Fibroblast of villous mesenchyme (primary cell): ENCODE data around the gene ADCY9. TPM values are rescaled to one million over a fixed set of nuclear protein-coding genes. Genes with fewer than 3 reads are reported as not detected.
"Not testable (repeated sequence)": the region's sequence is repeated elsewhere in the genome, so short reads cannot be mapped to it uniquely, and the experiment has no call there.

Experiments
- DNase-seq: peaks from one replicate; pipeline ENCODE4 v3.0.0-alpha.2; 2010; ENCODE audit warnings: low read depth
- H3K4me3 ChIP-seq: 2 replicates; pipeline ENCODE4 v1.5.1; 2011; ENCODE audit warnings: low read depth, mild to moderate bottlenecking, low read length
- total RNA-seq: library from RNA; depleted of rRNA; stranded (reverse); fragments of >200 nt; gene quantifications from 2 replicates; pipeline ENCODE4 v1.2.3, GENCODE V29; 2012
- TF ChIP-seq, protein P1 (sequence below): IDR thresholded peaks from 2 replicates; pipeline ENCODE4 v1.5.1; 2012; ENCODE audit warnings: low read depth, mild to moderate bottlenecking, low read length; ENCODE audit not compliant: insufficient read depth

The ADCY9 gene
- total RNA-seq, 1 donor: 38.0 TPM

DNA sequence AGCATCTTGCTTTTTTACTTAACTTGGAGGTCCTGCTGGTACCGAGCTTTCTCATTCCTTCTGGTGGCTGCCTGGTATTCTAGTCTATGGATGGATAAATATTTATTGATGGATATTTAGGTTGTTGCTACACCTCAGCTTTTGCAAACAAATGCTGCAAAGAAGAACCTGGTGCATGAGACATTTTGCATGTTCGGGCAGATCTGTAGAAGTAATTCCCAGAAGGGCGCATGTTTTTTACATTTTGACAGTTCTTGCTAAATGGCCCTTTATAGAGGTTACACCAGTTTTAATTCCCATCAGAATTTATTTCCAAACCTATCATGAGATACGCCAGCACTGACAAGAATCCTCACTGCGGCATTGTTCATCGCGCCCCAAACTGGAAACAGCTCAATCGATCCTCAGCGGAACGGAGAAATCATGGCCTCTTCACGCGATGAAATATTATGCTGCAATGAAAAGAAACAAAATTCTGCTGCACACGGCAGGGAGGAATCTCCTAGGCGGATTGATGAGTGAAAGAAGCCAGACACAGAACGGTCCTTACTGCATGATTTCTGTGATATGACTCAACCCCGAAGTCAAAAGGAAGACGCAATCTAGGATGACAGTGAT is 167.8 kb downstream of the ADCY9 start:
- TF ChIP-seq, protein P1, sequence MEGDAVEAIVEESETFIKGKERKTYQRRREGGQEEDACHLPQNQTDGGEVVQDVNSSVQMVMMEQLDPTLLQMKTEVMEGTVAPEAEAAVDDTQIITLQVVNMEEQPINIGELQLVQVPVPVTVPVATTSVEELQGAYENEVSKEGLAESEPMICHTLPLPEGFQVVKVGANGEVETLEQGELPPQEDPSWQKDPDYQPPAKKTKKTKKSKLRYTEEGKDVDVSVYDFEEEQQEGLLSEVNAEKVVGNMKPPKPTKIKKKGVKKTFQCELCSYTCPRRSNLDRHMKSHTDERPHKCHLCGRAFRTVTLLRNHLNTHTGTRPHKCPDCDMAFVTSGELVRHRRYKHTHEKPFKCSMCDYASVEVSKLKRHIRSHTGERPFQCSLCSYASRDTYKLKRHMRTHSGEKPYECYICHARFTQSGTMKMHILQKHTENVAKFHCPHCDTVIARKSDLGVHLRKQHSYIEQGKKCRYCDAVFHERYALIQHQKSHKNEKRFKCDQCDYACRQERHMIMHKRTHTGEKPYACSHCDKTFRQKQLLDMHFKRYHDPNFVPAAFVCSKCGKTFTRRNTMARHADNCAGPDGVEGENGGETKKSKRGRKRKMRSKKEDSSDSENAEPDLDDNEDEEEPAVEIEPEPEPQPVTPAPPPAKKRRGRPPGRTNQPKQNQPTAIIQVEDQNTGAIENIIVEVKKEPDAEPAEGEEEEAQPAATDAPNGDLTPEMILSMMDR: no peak

DNA sequence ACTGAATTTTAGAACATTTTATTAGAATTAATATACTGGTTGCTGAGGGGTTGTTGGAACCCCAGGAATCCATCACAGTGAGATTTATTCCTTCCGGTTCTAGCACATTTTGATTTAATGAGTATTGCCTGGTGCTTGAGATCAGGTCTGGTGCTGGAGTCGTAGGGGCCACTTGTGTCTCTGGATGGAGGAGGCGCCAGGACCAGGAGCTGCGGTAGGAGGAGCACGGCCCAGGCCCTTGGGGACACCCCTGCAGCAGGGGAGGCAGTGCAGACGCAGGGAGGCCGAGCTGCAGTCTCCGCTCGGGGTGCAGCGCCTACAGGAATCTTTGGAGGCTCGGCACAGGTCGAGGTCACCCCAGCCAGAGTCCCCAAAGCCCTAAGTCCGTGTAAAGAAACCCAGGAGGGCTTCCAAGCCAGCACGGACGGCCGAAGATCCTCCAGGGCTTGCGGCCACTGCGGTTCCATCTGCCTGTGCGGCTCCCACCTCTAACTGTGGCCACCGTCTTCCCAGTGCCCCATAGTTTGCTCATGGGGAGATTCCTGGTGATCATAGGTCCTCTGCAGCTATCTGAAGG is 169.6 kb downstream of the ADCY9 start:
- H3K4me3 ChIP-seq: no peak overlapping the region
- DNase-seq: no peak
- TF ChIP-seq, protein P1: no peak

More for the DNA sequence above, 167.8 kb downstream of the ADCY9 start:
- H3K4me3 ChIP-seq: no peak overlapping the region
- DNase-seq: no peak

DNA sequence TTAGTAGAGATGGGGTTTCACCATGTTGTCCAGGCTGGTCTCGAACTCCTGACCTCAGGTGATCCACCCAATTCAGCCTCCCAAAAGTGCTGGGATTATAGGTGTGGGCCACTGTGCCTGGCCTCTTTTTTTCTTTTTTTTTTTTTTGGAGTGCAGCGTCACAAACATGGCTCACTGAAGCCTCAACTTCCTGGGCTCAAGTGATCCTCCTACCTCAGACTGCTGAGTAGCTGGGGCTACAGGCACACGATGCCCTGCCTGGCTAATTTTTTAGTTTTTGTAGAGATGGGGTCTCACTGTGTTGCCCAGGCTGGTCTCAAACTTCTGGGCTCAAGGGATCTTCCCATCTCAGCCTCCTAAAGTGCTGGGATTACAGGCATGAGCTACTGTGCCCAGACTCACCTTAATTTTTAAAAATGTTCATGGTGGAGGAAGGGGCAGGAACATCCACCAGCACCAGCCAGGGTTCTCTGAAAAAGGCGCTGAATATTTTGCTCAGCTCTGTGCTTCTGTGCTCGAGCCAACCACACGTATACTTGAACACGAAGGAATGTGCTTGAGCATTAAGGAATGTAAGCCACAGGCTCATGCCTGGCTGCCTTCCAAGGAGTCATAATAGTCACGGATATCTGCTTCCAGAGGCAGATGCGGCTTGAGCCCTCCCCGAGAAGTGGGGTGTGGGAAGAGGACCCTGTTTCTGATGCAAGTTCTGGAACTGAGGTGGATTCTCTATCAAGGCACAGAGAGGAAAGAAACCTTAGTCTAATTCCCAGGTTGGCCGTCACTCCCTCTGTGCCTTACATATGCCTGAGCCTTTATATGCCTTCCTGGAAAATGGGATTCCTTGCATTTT is 170.3 kb downstream of the ADCY9 start:
- no peak overlapping the region for H3K4me3 ChIP-seq
- TF ChIP-seq, protein P1: no peak
- DNase-seq: peak; percentile 98

DNA sequence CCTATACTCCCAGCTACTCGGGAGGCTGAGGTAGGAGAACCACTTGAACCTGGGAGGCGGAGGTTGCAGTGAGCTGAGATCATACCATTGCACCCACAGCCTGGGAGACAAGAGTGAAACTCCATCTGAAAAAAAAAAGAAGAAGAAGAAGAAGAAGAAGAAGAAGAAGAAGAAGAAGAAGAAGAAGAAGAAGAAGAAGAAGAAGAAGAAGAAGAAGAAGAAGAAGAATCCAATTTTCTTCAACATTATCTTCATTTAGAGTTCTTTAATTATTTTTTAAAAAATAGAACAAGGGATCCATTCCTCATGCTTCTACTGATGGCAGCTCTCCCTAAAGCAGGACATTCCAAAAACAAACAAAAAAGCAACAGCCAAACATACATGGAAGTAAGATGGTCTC is 171.8 kb downstream of the ADCY9 start:
- not testable (repeated sequence) for DNase-seq, H3K4me3 ChIP-seq

DNA sequence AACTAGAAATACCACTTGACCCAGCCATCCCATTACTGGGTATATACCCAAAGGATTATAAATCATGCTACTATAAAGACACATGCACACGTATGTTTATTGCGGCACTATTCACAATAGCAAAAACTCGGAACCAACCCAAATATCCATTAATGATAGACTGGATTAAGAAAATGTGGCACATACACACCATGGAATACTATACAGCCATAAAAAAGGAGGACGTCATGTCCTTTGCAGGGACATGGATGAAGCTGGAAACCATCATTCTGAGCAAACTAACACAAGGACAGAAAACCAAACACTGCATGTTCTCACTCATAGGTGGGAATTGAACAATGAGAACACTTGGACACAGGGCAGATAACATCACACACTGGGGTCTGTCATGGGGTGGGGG is 174.1 kb downstream of the ADCY9 start:
- DNase-seq, H3K4me3 ChIP-seq: not testable (repeated sequence)

GRCh38 chr16:3938843-3939624 is 177.2 kb downstream of the ADCY9 start:
- peak overlapping the region; percentile 56 for H3K4me3 ChIP-seq
- TF ChIP-seq, protein P1: peak; percentile 96
- DNase-seq: peak; percentile 83

DNA sequence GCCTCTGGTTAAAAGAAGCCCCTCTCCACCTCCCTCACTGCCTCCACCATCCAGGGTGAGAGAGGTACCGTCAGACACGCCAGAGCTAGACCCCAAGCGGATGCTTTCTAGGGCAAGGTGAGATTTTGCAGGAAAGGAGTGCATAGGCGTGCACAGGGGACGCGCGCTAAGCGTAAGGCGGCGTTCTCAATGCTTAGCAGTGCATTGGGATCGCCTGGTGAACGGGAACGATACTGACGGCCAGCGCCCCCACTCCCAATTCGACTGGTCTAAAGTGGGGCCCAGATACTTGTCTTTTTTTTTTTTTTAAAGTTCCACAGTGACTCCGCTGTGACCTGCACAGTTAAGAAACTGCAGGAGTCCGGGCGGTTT is 177.8 kb downstream of the ADCY9 start:
- DNase-seq: no peak
- TF ChIP-seq, protein P1: no peak
- no peak overlapping the region for H3K4me3 ChIP-seq
